GM11168 (cell line): ENCODE measurements around the gene BCL2A1.
"Not testable (repeated sequence)": the region's sequence is repeated elsewhere in the genome, so short reads cannot be mapped to it uniquely, and the experiment has no call there.

ENCODE experiments used
- in situ Hi-C: fragments of 300-500 bp; cut with MboI; formaldehyde crosslinking; loops from one replicate; pipeline ENCODE4 v1.12.0; 2022; ENCODE audit warnings: low sequenced_read_pairs; ENCODE audit not compliant: unreplicated experiment

The BCL2A1 gene

DNA sequence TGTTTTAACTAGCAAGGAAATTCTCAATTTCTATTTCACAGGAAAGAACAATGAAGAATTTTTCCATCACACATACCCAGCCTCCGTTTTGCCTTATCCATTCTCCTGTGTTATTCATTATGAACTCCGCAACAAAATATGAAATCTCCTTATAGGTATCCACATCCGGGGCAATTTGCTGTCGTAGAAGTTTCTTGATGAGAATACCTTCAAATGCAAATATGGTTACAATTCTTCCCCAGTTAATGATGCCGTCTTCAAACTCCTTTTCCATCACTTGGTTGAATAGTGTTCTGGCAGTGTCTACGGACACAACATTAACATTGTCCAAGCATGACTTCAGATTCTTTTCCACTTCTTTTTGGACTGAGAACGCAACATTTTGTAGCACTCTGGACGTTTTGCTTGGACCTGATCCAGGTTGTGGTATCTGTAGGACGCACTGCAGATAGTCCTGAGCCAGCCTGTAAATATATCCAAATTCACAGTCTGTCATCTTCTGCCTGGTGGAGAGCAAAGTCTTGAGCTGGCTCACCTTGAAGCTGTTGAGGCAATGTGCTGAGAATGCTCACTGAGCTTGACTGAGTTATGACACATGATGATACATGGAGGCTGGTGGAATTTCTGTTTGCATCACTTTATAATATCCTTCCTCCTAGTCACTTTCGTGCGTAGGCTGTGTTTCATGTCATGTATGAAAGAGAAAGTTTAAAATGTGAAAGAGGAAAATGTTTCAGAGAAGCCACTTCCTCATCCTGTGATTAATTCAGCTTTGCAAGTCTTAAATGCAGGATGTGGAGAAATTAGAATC lies at the start of gene BCL2A1:
TSS of gene BCL2A1 (minus strand) at position 573 of the 811 bp plus-strand sequence. CDS start at position 496, 77 bp downstream.
- in situ Hi-C loops = no loop called here

DNA sequence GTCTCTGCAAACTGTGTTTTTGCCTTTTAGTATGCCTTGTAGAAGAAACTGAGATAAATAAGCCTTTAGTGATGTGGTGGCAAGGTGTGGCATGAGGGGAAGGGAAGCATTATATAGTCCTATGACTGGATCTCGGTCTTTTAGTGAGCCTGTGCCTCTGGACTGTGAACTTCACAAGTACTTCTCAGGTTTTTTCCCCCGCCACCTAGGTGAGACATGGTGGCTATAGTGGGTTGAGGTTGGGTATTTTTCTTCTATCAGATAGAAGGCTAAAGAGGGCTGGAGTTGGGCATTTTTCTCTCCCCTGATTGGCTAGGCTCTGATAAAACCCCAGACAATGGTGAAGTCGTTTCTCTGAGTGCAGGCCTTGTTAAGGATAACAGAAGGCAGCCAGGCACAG lies 49.7 kb upstream of the BCL2A1 start:
- in situ Hi-C loops = no loop called here

DNA sequence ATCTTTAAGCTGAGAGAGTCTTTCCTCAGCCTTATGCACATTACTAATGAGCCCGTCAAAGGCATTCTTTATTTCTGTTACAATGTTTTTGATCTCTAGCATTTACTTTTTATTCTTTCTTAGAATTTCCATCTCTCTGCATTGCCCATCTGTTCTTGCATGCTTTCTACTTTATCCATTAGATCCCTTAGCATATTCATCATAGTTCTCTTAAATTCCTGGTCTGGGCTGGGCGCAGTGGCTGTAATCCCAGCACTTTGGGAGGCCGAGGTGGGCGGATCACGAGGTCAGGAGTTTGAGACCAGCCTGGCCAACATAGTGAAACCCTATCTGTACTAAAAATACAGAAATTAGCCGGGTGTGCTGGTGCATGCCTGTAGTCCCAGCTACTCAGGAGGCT lies 49.2 kb upstream of the BCL2A1 start:
- in situ Hi-C loops = not testable (repeated sequence)

DNA sequence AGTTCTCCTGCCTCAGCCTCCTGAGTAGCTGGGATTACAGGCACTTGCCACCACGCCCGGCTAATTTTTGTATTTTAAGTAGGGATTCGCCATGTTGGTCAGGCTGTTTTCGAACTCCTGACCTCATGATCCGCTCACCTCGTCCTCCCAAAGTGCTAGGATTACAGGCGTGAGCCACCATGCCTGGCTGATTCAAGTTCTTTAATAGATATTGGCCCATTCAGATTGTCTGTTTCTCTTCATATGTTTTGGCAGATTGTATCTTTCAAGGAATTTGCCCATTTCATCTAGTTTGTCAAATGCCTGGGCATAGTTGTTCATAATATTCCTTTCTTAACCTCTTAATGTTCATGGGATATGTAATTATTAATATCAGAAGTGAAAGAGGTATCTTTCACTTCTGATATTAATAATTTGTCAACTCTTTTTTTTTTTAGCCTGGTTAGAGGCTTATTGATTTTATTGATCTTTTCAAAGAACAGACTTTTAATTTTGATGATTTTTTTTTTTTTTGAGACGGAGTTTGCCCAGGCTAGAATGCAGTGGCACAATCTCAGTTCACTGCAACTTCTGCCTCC lies 48.3 kb upstream of the BCL2A1 start:
- in situ Hi-C loops = no loop called here

DNA sequence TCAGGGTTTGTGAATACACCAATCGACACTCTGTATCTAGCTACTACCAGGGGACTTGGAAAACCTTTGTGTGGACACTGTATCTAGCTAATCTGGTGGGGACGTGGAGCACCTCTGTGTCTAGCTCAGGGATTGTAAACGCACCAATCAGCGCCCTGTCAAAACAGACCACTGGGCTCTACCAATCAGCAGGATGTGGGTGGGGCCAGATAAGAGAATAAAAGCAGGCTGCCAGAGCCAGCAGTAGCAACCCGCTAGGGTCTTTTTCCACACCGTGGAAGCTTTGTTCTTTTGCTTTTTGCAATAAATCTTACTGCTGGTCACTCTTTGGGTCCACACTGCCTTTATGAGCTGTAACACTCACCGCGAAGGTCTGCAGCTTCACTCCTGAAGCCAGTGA lies 46.1 kb upstream of the BCL2A1 start:
- in situ Hi-C loops = not testable (repeated sequence)

DNA sequence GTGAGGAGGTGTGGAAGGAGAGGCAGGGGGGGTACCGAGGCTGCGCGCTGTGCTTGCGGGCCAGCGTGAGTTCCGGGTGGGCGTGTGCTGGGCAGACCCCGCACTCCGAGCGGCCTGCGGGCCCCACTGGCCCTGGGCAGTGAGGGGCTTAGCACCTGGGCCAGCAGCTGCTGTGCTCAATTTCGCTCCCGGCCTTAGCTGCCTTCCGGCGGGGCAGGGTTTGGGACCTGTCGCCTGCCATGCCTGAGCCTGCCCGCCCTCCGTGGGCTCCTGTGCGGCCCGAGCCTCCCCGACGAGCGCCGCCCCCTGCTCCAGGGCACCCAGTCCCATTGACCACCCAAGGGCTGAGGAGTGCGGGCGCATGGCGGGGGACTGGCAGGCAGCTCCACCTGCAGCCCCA lies 45.5 kb upstream of the BCL2A1 start:
- in situ Hi-C loops = not testable (repeated sequence)

DNA sequence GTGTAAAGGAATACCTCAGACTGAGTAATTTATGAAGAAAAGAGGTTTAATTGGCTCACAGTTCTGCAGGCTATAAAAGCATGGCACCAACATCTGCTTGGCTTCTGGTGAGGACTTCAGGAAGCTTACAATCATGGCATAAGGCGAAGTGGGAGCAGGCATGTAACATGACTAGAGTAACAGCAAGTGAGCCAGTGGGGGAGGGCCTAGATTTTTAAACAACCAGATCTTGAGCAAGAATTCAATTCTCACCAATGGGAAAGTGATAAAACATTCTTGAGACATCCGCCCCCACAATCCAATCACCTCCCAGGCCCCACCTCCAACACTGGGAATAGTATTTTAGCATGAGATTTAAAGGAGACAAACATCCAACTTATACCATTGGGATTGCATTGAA lies 44.2 kb upstream of the BCL2A1 start:
- in situ Hi-C loops = no loop called here

DNA sequence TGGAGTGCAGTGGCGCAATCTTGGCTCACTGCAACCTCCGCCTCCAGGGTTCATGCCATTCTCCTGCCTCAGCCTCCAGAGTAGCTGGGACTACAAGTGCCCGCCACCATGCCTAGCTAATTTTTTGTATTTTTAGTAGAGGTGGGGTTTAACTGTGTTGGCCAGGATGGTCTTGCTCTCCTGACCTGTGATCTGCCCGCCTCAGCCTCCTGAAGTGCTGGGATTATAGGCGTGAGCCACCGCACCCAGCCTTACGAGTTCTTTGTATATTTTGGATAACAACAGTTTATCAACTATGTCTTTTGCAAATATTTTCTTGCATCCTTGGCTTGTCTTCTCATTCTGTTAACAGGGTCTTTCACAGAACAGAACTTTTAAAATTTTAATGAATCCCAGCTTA lies 43.2 kb upstream of the BCL2A1 start:
- in situ Hi-C loops = not testable (repeated sequence)

DNA sequence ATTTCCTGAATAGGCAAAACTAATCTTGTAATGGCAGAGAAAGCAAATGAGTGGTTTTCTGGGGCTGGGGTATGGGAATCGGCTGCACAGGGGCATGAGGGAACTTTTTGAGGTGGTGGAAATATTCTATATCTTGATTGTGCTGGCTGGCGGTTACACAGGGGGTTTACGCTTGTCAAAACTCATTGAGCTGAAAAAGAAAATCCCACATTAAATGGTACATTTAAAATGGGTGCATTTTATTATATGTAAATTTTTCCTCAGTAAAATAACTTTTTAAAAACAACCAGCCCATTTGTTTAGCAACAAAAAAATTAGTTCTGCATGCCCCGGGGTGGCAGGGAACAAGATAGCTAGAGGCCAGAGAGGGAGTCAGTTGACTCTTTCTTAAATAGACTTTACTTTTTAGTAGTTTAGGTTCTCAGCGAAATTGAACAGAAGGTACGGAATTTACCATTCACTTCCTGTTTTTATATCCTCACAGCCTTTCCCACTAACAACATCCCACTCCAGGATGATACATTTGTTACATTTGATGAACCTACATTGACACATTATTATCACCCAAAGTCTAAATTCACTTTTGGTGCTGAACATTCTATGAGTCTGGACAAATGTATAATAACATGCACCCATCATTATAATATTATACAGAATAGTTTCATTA lies 41.2 kb upstream of the BCL2A1 start:
- in situ Hi-C loops = no loop called here

DNA sequence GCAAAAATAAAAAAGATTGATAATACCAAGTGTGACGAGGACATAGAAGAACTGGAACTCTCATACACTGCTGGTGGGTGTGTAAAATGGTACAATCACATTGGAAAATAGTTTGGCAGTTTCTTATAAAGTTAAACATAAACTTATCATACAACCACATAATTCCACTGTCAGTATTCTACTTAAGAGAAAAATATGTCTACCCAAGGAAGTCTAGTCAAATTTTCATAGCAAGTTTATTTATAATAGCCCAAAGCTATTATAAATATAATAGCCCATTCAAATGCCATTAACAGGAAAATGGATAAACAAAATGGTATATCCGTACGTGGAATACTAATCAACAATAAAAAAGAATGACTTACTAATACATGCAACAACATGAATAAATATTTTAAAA lies 40.6 kb upstream of the BCL2A1 start:
- in situ Hi-C loops = no loop called here

DNA sequence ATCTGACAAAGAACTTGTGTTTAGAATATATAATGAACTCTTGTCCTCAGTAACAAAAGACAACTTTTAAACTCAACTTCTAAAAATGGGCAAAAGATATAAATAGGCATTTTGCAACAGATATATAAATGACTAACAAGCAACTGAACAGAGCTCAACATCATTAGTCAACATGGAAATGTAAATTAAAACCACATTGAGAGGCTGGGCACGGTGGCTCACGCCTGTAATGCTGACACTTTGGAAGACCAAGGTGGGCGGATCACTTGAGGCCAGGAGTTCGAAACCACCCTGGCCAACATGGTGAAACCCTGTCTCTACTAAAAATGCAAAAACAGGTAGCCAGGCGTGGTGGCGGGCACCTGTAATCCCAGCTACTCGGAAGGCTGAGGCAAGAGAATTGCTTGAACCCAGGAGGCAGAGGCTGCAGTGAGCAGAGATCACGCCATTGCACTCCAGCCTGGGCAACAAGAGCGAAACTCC lies 40.1 kb upstream of the BCL2A1 start:
- in situ Hi-C loops = not testable (repeated sequence)

DNA sequence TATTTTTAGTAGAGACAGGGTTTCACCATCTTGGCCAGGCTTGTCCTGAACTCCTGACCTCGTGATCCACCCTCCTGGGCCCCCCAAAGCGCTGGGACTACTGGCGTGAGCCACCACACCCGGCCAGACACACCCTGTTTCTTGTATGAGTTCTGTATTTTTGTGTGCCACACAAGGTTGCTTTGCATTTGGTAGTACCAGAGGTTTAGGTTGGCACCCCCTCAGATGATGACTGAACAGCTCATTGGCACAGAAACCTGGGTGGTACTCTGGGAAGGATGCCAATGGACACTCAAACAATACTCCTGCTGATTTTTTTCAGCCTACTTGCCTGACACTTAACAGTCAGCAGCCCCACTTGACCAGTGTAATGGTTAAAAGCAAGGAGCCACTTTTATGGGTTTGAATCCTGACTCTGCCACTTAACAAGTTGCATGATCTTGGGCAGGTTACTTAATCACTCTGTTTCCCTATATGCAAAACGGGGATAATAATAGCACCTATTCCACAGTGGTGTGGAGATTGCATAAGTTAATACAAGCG lies 39.2 kb upstream of the BCL2A1 start:
- in situ Hi-C loops = no loop called here

DNA sequence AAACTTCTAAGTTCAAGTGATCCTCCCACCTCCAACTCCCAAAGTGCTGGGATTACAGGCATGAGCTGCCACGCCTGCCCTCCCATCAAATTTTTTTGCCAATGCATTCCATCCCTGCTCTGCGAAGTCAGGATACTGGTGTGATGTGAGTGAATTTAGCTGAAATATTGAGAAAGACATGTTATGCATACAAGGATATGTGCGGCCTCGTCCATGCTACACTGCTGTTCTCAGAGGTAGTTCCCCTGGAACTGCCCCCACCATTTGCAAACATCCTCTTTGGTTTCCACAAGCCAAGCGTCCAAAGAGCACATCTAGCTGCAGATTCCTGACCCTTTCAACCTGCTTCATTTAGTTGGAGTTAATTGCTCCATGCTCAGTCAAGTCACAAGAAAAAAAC lies 36.5 kb upstream of the BCL2A1 start:
- in situ Hi-C loops = no loop called here

DNA sequence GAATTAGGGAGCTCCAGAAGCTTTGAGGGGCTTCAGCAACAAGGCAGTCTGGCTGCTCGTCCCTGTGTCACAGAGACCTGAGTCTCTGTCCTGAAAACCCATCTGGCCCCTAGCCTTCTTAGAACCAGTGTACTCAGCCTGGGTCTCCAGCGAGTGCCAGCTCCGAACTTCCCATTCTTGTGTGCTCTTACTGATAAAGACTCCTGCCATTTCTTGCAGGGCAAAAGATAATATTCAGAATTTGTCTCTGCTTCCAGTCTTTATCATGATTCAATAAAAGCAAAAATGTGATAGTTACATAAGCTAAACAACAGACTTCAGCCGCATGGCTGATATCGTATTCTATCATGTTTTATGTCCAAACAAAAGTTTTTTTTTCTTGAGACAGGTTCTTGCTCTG lies 36.0 kb upstream of the BCL2A1 start:
- in situ Hi-C loops = no loop called here

DNA sequence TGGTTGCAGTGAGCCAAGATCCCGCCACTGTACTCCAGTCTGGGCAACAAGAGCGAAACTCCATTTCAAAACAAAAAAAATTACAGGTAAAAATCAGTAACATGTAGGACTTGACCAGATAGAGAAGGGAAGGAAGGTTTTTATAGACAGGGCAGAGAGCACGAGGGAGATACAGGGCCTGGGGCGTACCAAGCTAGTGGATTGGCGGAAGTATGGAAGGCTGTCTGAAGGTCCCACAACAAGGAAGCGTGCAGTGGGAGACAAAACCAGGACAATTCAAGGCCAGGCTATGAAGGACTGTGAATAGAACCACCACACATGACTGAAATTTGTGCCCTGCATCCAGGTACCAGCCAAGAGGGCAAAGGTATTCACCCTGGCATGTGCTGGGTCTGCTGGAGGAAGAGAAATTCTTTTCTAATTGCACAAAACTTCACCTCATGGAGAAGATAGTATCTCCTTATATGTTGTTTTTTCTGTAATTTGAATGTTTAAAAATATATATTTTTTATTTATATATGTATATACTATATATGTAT lies 33.0 kb upstream of the BCL2A1 start:
- in situ Hi-C loops = no loop called here

DNA sequence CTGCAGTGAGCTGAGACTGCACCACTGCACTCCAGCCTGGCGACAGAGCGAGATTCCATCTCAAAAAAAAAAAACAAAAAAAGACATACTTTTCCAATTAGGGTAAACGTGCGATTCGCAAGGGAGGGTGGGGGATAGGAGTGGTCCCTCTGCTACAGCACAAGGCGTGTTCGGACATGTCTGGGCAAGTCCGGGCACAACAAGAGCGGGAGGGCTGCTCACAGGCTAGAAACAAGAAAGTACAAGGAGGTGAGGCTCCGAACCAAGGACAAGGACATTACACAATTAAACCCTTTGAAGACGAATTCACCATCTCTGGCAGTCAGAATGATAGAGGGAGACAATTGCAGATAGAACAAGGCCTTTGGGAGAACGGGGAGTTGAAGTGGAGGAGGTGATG lies 32.2 kb upstream of the BCL2A1 start:
- in situ Hi-C loops = no loop called here

DNA sequence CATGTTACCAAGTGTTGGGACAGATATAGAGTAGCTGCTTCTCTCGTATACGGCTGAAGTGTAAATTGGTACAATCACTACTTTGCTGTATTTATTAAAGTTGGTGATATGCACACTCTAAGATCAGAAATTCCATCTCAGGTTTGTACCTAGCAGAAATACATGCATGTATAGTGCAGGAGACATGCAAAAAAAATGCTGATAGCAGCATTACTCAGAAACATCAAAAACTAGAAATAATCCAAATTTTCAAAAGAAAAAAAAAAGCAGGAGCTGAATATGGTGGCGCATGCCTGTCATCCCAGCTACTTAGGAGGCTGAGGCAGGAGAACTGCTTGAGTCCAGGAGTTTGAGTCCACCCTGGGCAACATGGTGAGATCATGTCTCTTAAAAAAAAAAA lies 31.3 kb upstream of the BCL2A1 start:
- in situ Hi-C loops = no loop called here

DNA sequence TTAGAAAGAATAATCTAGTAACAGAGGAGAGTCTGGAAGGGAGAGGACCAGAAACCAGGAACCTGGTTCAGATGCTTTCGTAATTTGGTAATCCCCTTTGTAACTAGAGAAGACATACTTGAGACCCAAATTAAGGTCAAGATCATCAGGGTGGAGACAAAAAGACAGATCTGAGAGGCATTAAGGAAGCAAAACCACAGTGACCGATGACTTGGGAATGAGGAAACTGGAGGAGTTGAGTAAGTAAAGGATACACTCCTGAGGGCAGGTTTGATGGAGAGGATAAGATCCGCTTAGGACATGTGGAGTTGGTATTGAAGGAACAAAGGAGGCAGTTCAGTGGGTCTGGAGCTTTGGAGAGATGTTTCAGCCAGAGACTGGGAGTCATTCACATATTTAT lies 23.6 kb upstream of the BCL2A1 start:
- in situ Hi-C loops = loop anchor here (5.0 to 25.0 kb wide), 3 partner anchors 42 to 168 kb away; partner anchors contain the start of genes FAH and MTHFS

DNA sequence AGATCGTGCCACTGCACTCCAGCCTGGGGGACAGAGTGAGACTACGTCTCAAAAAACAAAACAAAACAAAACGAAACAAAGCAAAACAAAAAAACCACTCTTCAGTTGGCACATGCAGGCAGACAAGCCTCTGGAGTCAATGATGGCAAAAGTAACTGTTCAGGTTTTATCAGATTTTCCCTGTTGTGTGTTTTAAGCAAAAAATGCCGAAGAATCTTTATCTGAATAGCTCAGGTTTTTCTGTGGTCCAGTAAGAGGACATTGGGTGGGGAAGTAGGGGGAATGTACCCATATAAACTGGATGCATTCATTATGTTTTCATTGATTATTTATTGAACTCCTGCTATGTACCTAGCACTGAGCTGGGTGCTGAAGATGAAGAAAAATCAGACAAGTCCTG lies 20.8 kb upstream of the BCL2A1 start:
- in situ Hi-C loops = loop anchor here (5.0 to 25.0 kb wide), 3 partner anchors 40 to 170 kb away; partner anchors contain the start of genes FAH and MTHFS

DNA sequence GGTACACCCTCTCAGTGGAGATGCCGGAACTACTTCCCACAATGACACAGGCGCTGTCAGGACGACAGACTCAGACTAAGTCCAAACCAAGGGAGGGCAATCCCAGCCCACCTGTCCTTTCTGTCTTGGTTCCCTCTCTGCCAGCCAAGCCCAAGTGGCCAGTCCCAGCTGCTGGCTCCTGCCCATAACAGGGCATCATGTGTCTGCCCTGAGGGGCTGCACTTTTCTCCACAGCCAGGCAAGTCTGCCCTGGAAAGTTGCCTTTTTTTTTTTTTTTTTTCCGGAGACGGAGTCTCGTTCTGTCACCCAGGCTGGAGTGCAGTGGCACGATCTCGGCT lies 20.0 kb upstream of the BCL2A1 start:
- in situ Hi-C loops = loop anchor here (5.0 to 25.0 kb wide), 3 partner anchors 39 to 171 kb away; partner anchors contain the start of genes FAH and MTHFS
